Measurements from ENCODE around the gene MCC.

MCC gene

DNA sequence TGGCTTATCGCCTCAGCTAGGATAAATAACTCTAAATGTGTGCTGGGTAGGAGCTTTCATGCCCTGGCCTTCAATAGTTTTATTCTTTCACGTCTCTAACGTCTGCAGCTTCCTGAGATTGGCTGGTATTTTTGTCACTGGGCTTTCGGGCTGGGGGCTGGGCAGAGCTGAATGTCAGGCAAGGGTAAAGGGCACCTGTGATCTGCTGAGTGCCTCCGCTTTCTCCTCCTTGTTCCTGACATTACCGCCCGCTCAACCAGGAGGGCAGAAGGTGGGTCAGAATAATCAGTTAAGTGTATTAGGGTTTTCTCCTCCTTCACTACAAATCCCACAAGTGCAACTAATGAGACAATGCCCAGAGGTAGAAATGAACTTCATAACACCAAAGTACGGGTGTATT is 270.1 kb downstream of the MCC start:
- no peak for DNase-seq

- no peak for DNase-seq
Measured at GRCh38 chr5:113217619-113218184, 270.6 kb downstream of the MCC start.

GRCh38 chr5:113216545-113216944 is 271.7 kb downstream of the MCC start:
- DNase-seq = no peak

- DNase-seq = no peak
Measured at GRCh38 chr5:113215401-113216060, 272.7 kb downstream of the MCC start.

- DNase-seq = no peak
Measured at GRCh38 chr5:113214606-113215323, 273.5 kb downstream of the MCC start.

GRCh38 chr5:113213551-113214425 is 274.5 kb downstream of the MCC start:
- DNase-seq = no peak

DNA sequence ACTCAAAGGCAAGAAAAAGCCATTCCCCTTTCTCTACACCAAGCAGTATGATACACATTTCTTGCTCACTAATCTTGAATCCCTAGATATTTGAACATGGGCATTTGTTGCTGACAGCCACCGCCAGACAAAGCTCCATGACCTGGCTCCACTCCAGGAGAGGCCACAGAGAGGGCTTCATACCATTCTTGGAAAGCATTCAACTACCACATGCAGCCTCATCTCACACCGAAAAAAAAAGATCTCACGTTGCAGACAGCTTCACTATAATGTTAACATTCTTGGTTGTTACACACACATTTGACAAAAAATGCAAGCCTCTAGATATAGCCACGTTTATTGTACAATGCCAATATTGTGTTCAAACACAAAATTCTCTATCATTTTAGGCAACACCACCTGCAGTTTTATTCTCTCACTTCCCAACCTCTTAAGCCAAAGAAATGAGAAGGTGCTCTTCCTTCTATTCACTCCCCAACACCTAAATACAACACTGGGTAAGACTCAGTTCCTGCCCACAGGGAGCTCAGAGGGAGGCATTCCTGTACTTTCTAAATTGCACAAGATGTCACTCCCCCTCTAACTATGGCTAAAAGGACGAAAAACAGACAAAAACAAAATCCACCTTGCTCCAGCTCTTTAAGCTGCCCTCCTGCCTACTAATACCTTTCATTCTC is 275.9 kb downstream of the MCC start:
- DNase-seq = no peak

- DNase-seq = no peak
Measured at GRCh38 chr5:113209498-113209897, 278.8 kb downstream of the MCC start.

DNA sequence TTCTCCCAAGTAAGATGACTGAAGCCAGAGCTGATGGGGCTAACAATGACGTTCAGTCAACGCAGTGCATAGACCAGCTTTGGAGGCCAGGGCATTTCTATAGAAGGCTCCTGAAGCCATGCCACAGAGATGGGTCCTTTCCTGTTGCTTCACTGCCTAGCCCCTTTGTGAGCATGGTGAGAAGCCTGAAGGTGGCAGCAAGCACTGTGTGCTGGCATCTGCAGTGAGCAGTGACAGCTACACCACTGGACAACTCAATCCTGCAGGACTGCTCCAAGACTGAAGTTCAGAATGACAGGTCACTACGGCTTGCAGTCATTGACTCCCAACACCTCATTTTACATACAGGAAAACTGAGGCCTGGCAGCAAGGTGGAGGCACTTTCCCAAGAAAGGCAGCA is 282.4 kb downstream of the MCC start:
- DNase-seq = no peak

- no peak for DNase-seq
Measured at GRCh38 chr5:113205323-113205722, 282.9 kb downstream of the MCC start.

DNA sequence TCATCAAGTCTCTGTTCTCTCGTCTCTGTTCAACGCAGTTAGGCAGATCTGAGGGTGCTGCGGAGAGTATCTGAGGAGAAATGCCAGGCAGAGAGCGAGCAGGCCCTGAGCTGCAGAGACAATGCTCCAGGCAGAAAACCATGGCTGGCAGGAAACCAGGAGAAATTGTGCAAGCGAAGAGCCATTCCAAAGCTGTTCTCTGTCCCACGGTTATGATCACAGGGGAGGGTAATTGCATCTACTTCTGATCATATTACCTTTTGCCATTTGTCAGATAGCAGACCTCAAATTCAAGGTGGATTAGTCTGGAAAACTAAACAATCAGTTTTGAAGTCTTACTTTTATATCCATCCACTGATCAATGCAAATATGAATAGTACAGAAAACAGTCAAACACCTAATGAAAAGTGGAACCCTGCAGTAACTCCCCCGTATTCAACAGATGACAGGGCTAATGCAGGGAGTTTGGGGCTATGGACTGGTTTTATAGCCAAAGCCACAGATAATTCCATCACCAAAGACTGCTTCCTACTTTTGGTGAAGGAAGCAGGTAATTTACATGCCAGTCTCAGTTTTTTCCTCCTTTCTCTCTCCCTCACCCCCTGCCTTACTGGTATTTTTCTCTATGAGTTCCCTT is 283.6 kb downstream of the MCC start:
- DNase-seq = no peak

DNA sequence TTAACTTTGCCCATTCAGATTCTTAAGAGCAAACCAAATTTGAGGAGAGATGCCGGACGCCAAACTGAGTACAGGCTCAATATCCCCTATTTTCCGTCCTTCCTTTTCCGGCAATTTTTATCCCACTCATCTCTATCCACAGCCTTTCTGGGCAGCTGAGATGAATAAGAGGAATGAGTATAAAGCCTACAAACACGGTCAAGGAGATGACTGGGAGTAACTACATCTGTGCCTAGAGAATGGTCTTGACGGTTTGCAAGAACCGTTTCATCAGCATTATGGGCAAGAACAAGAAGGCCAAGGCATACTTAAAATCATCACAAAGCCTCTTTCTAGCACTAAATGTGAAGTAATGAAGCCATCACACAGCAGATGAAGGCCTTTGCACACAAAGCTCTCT is 284.3 kb downstream of the MCC start:
- DNase-seq = no peak

- DNase-seq = no peak
Measured at GRCh38 chr5:113202746-113203716, 285.2 kb downstream of the MCC start.

- no peak for DNase-seq
Measured at GRCh38 chr5:113202287-113202686, 286.0 kb downstream of the MCC start.

GRCh38 chr5:113201715-113202114 is 286.5 kb downstream of the MCC start:
- DNase-seq = no peak

DNA sequence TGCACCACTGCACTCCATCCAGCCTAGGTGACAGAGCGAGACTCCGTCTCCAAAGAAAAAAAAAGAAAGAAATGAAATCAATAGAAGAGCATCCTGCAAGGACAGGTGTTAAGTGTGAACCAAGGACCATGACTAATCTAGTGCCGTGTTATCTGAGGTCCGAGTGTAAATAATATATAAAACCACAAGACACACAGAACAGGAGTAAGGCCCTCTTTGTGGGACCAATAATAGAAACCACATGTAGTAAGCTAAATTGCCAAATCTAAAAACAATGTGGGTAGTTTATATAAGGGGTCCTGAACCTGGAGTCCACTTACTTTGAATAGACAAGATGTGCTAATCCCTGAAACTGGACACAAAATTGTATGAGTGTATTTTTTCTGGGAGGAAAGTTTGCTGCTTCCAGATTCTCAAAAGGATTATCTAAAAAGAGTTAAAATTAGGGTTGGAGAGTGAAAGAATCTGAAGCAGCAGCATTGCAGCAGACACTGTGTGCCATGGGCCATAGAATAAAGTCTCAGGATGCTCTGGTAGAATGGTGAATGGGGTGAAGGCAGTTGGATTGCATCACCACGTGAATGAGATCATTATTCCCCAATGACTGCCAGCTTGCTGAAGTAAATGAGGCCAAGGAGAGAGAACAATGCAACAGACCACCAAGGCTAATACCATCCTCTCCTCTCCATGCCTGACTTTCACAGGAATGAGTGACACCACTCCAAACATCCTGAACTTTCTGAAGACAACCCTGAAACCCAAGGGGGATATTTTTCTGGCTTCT is 288.9 kb downstream of the MCC start:
- no peak for DNase-seq

GRCh38 chr5:113197456-113198200 is 290.6 kb downstream of the MCC start:
- DNase-seq = no peak

GRCh38 chr5:113195771-113196170 is 292.5 kb downstream of the MCC start:
- no peak for DNase-seq

- no peak for DNase-seq
Measured at GRCh38 chr5:113195251-113195650, 293.0 kb downstream of the MCC start.

All from effector CD8-positive, alpha-beta T cell (primary cell).